Measurements from ENCODE around the gene CPEB3. TPM values are rescaled to one million over a fixed set of nuclear protein-coding genes. Genes with fewer than 3 reads are reported as not detected.

CPEB3 gene
- total RNA-seq, 1 donor from 2014 or later = 2.2 TPM

- H3K4me3 Mint-ChIP-seq = no peak overlapping the region
- no peaks in the 10 kb centered on the region for H4K20me1 ChIP-seq (ENCODE audit: low read depth)
- no peak overlapping the region for H3K27ac ChIP-seq
- no peaks in the 10 kb centered on the region for H3K36me3 Mint-ChIP-seq
- no peaks in the 10 kb centered on the region for H3K9me3 ChIP-seq (ENCODE audit: low read depth)
- no peaks in the 10 kb centered on the region for H3K79me2 ChIP-seq (ENCODE audit: low read depth)
- TF ChIP-seq CTCF (IDR thresholded peaks at IDR 0.05) (no peak), EZH2 (IDR thresholded peaks at IDR 0.05) (no peak), EZH2phosphoT487 (IDR thresholded peaks at IDR 0.05) (no peak)
- H3K27ac Mint-ChIP-seq = no peak overlapping the region
- no peak overlapping the region for H3K9ac ChIP-seq
- no peaks in the 10 kb centered on the region for H3K27me3 ChIP-seq
- no peaks in the 10 kb centered on the region for H3K9me3 Mint-ChIP-seq
- no peak overlapping the region for H3K4me2 ChIP-seq
- no peak overlapping the region for H2AFZ ChIP-seq (replicated peaks)
- H3K4me1 Mint-ChIP-seq = peaks cover 3% of the 10 kb centered on the region
- no peak overlapping the region for H3K4me3 ChIP-seq
- no peaks in the 10 kb centered on the region for H3F3A ChIP-seq (ENCODE audit: low read depth)
- DNase-seq (ENCODE audit: low spot score) = no peak
- H3K4me1 ChIP-seq = no peaks in the 10 kb centered on the region
- no peaks in the 10 kb centered on the region for H3K36me3 ChIP-seq
- H3K27me3 Mint-ChIP-seq (ENCODE audit: insufficient read depth, low read depth) = peaks cover 2% of the 10 kb centered on the region
Observed at GRCh38 chr10:92184977-92185376, 105.9 kb downstream of the CPEB3 start.

GRCh38 chr10:92183199-92183598 lies 107.7 kb downstream of the CPEB3 start:
- no peak overlapping the region for H3K4me3 Mint-ChIP-seq
- Histone ChIP-seq H3K9me3 (ENCODE audit: low read depth) (no peaks in the 10 kb centered on the region), H4K20me1 (ENCODE audit: low read depth) (no peaks in the 10 kb centered on the region), H3K79me2 (ENCODE audit: low read depth) (no peaks in the 10 kb centered on the region), H3K9ac (no peak overlapping the region), H3F3A (ENCODE audit: low read depth) (no peaks in the 10 kb centered on the region), H3K4me3 (no peak overlapping the region), H3K36me3 (no peaks in the 10 kb centered on the region), H3K4me1 (no peaks in the 10 kb centered on the region), H3K27me3 (no peaks in the 10 kb centered on the region), H3K27ac (no peak overlapping the region), H2AFZ (replicated peaks) (no peak overlapping the region), H3K4me2 (no peak overlapping the region)
- no peak for TF ChIP-seq EZH2 (IDR thresholded peaks at IDR 0.05)
- no peak for TF ChIP-seq EZH2phosphoT487 (IDR thresholded peaks at IDR 0.05)
- TF ChIP-seq CTCF (IDR thresholded peaks at IDR 0.05) = no peak
- peaks cover 3% of the 10 kb centered on the region for H3K4me1 Mint-ChIP-seq
- no peaks in the 10 kb centered on the region for H3K9me3 Mint-ChIP-seq
- H3K27ac Mint-ChIP-seq = no peak overlapping the region
- no peak for DNase-seq (ENCODE audit: low spot score)
- no peaks in the 10 kb centered on the region for H3K36me3 Mint-ChIP-seq
- peaks cover 2% of the 10 kb centered on the region for H3K27me3 Mint-ChIP-seq (ENCODE audit: insufficient read depth, low read depth)

GRCh38 chr10:92181575-92181974 lies 109.3 kb downstream of the CPEB3 start:
- Histone ChIP-seq H3K36me3 (no peaks in the 10 kb centered on the region), H3K79me2 (ENCODE audit: low read depth) (no peaks in the 10 kb centered on the region), H3F3A (ENCODE audit: low read depth) (no peaks in the 10 kb centered on the region), H3K27ac (no peak overlapping the region), H3K9ac (no peak overlapping the region), H3K9me3 (ENCODE audit: low read depth) (no peaks in the 10 kb centered on the region), H3K4me2 (no peak overlapping the region), H2AFZ (replicated peaks) (no peak overlapping the region), H3K4me1 (no peaks in the 10 kb centered on the region), H3K27me3 (no peaks in the 10 kb centered on the region), H3K4me3 (no peak overlapping the region), H4K20me1 (ENCODE audit: low read depth) (no peaks in the 10 kb centered on the region)
- H3K4me1 Mint-ChIP-seq = peaks cover 3% of the 10 kb centered on the region
- DNase-seq (ENCODE audit: low spot score) = no peak
- no peak for TF ChIP-seq EZH2phosphoT487 (IDR thresholded peaks at IDR 0.05)
- TF ChIP-seq EZH2 (IDR thresholded peaks at IDR 0.05) = no peak
- TF ChIP-seq CTCF (IDR thresholded peaks at IDR 0.05) = peak; percentile 34
- peaks cover 2% of the 10 kb centered on the region for H3K27me3 Mint-ChIP-seq (ENCODE audit: insufficient read depth, low read depth)
- no peak overlapping the region for H3K4me3 Mint-ChIP-seq
- H3K36me3 Mint-ChIP-seq = no peaks in the 10 kb centered on the region
- no peaks in the 10 kb centered on the region for H3K9me3 Mint-ChIP-seq
- no peak overlapping the region for H3K27ac Mint-ChIP-seq

Measured in neural progenitor cell (in vitro differentiated cells).